ENCODE data around the gene LIMA1.
A peak's percentile ranks its signal among the peaks of the same experiment; 100 is the strongest.

LIMA1 gene

GRCh38 chr12:50214018-50214417 lies 69.3 kb downstream of the LIMA1 start:
- no peak for DNase-seq

GRCh38 chr12:50213439-50213838 lies 69.9 kb downstream of the LIMA1 start:
- DNase-seq: no peak

GRCh38 chr12:50212071-50212467 lies 71.3 kb downstream of the LIMA1 start:
- DNase-seq: no peak

- no peak for DNase-seq
These were observed 71.8 kb downstream of the LIMA1 start for GRCh38 chr12:50211392-50212070.

- no peak for DNase-seq
These were observed 75.9 kb downstream of the LIMA1 start for GRCh38 chr12:50207424-50207823.

GRCh38 chr12:50205648-50206047 lies 77.7 kb downstream of the LIMA1 start:
- no peak for DNase-seq

- no peak for DNase-seq
These were observed 79.6 kb downstream of the LIMA1 start for GRCh38 chr12:50203691-50204090.

- no peak for DNase-seq
These were observed 81.3 kb downstream of the LIMA1 start for GRCh38 chr12:50201987-50202521.

GRCh38 chr12:50200552-50201273 lies 82.6 kb downstream of the LIMA1 start:
- DNase-seq: no peak

GRCh38 chr12:50198829-50199228 lies 84.5 kb downstream of the LIMA1 start:
- DNase-seq: no peak

GRCh38 chr12:50197297-50197727 lies 86.0 kb downstream of the LIMA1 start:
- DNase-seq: no peak

- no peak for DNase-seq
These were observed 86.8 kb downstream of the LIMA1 start for GRCh38 chr12:50196537-50196936.

- no peak for DNase-seq
These were observed 87.5 kb downstream of the LIMA1 start for GRCh38 chr12:50195832-50196231.

- no peak for DNase-seq
These were observed 90.4 kb downstream of the LIMA1 start for GRCh38 chr12:50192908-50193307.

- no peak for DNase-seq
These were observed 91.1 kb downstream of the LIMA1 start for GRCh38 chr12:50192236-50192635.

GRCh38 chr12:50190859-50191258 lies 92.5 kb downstream of the LIMA1 start:
- no peak for DNase-seq

- DNase-seq: peak in 1 of 4 experiments; percentile 6
These were observed 94.3 kb downstream of the LIMA1 start for GRCh38 chr12:50188875-50189575.

- no peak for DNase-seq
These were observed 95.0 kb downstream of the LIMA1 start for GRCh38 chr12:50188241-50188781.

- DNase-seq: no peak
These were observed 96.0 kb downstream of the LIMA1 start for GRCh38 chr12:50187084-50187900.

GRCh38 chr12:50186681-50187080 lies 96.6 kb downstream of the LIMA1 start:
- no peak for DNase-seq

GRCh38 chr12:50185970-50186663 lies 97.2 kb downstream of the LIMA1 start:
- no peak for DNase-seq

Measured in activated CD4-positive, CD25-positive, alpha-beta regulatory T cell (primary cell).